Mesothelial cell of epicardium (in vitro differentiated cells): ENCODE results near the gene MIX23. TPM values are rescaled to one million over a fixed set of nuclear protein-coding genes. Genes with fewer than 3 reads are reported as not detected.

Experiments used
- DNase-seq, 2 experiments: peaks; one replicate each; pipeline ENCODE4 v3.0.0; 2021; ENCODE audit warnings: low spot score in 2 of 2; ENCODE audit not compliant: unreplicated experiment in 2 of 2
- H3K27ac Mint-ChIP-seq: 2 replicates; pipeline ENCODE4 v1.8.0; 2021; ENCODE audit warnings: mixed read lengths
- H3K27me3 Mint-ChIP-seq: 2 replicates; pipeline ENCODE4 v1.8.0; 2021; ENCODE audit warnings: low read depth, mixed read lengths
- H3K36me3 Mint-ChIP-seq: 2 replicates; pipeline ENCODE4 v1.8.0; 2021; ENCODE audit warnings: mixed read lengths
- H3K4me1 Mint-ChIP-seq: 2 replicates; pipeline ENCODE4 v1.8.0; 2021; ENCODE audit warnings: mixed read lengths
- H3K4me3 Mint-ChIP-seq: 2 replicates; pipeline ENCODE4 v1.8.0; 2021; ENCODE audit warnings: mild to moderate bottlenecking, moderate library complexity, mixed read lengths
- H3K9me3 Mint-ChIP-seq: 2 replicates; pipeline ENCODE4 v1.8.0; 2021; ENCODE audit warnings: mixed read lengths
- total RNA-seq: library from RNA; stranded (reverse); gene quantifications from 3 replicates; pipeline ENCODE4 v1.2.1, GENCODE V29; 2021
- TF ChIP-seq, protein P1 (sequence below): fragments of 200-600 bp; sonication (generic); IDR thresholded peaks from one replicate; pipeline ENCODE4 v1.5.0; 2021; ENCODE audit warnings: antibody characterized with exemption; ENCODE audit not compliant: unreplicated experiment

The MIX23 gene
- total RNA-seq, 1 donor from 2014 or later: 29.8 TPM

DNA sequence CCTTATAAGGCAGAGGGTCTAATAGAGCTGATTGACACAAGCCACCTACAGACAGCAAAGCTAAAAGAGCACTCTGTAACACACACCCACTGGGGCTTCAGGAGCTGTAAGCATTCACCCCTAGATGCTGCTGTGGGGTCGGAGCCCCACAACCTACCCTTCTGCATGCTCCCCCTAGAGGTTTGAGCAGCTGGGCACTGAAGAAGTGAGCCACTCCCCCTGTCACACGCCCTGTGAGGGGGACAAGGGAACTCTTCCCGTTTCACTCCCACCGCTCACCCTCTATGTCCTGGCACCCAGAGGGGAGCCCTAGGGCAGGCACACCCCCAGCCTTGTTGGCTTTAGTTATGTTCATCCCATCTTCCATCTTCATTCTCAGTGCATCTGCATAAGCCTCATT lies 67.4 kb downstream of the MIX23 start:
- peaks cover 10% of the 10 kb centered on the region for H3K27me3 Mint-ChIP-seq
- no peak overlapping the region for H3K4me3 Mint-ChIP-seq
- peaks cover 18% of the 10 kb centered on the region for H3K9me3 Mint-ChIP-seq
- no peak overlapping the region for H3K27ac Mint-ChIP-seq
- no peak for DNase-seq
- peaks cover 1% of the 10 kb centered on the region for H3K4me1 Mint-ChIP-seq
- H3K36me3 Mint-ChIP-seq: no peaks in the 10 kb centered on the region
- TF ChIP-seq, protein P1, sequence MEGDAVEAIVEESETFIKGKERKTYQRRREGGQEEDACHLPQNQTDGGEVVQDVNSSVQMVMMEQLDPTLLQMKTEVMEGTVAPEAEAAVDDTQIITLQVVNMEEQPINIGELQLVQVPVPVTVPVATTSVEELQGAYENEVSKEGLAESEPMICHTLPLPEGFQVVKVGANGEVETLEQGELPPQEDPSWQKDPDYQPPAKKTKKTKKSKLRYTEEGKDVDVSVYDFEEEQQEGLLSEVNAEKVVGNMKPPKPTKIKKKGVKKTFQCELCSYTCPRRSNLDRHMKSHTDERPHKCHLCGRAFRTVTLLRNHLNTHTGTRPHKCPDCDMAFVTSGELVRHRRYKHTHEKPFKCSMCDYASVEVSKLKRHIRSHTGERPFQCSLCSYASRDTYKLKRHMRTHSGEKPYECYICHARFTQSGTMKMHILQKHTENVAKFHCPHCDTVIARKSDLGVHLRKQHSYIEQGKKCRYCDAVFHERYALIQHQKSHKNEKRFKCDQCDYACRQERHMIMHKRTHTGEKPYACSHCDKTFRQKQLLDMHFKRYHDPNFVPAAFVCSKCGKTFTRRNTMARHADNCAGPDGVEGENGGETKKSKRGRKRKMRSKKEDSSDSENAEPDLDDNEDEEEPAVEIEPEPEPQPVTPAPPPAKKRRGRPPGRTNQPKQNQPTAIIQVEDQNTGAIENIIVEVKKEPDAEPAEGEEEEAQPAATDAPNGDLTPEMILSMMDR: no peak

DNA sequence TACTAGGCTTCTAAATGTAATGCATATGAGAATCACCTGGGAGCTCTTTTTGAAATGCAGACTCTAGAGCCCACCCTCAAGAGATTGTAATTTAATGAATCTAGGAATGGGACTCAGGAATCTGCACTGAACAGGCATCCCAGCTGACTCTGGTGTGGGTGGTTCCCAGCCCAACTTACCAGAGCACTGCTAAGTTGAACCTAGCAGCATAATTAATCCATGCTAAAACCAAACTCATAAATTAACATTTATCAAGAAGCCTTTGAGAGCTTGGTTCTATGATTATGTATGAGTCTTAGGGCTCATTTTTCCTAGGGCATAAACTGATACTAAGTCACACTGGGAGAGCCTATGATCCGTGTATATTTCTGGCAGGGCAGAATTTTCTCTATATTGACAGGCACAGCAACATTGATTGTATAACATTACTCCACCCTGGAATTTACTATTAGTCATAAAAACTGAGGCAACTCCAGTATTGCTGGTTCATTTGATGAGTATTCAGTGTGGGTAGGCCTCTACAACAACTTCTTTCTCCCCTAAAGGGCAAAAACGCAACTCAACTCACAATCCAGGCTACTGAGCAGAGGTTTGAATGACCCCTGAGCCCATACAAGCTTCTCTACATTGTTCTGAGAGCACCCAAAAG lies 68.7 kb downstream of the MIX23 start:
- Mint-ChIP-seq H3K4me3 (no peak overlapping the region), H3K27me3 (peaks cover 10% of the 10 kb centered on the region), H3K27ac (no peak overlapping the region), H3K36me3 (no peaks in the 10 kb centered on the region), H3K4me1 (peaks cover 5% of the 10 kb centered on the region), H3K9me3 (peaks cover 8% of the 10 kb centered on the region)
- TF ChIP-seq, protein P1: no peak
- DNase-seq: no peak

DNA sequence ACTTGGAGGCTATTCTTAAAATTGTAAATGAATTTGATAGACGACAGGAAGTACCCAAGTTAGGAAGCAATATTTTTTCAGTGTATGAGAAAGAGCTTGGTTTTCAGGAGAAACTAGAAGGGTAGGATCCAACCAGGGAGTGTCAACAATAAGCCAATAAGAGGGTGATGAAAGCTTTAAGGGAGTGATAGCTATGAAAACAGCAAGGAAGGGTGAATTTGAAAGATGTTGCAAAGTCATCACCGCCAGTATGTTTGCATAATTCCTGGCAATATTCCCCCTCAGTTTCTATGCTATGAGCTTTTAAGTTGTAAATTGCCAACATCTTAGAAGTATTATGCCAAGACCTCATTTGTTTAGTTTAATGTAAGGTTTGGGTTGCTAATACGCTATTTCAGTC lies 69.8 kb downstream of the MIX23 start:
- Mint-ChIP-seq H3K27ac (no peak overlapping the region), H3K9me3 (peaks cover 2% of the 10 kb centered on the region), H3K27me3 (peaks cover 10% of the 10 kb centered on the region), H3K4me1 (peaks cover 5% of the 10 kb centered on the region), H3K4me3 (no peak overlapping the region), H3K36me3 (no peaks in the 10 kb centered on the region)
- DNase-seq: no peak
- TF ChIP-seq, protein P1: no peak

DNA sequence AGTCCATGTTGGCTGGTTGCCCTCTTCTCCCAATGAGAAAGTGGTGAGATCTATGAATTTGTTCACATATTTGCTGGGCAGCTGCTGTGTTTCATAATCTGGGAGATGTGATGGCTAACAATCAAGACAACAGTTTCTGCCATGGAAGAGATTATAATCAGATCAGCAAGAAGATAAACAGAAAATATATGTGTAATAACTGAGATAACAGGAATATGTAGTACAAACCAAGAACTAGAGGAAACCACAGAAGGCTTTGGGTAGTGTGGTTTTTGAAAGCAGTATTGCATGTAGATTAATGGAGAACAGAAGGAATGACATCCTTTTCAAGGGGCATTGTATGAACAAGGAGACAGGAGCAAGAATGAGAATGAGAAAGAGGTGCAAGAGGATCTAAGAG lies 70.2 kb downstream of the MIX23 start:
- no peak overlapping the region for H3K27ac Mint-ChIP-seq
- H3K9me3 Mint-ChIP-seq: no peaks in the 10 kb centered on the region
- DNase-seq: no peak
- H3K36me3 Mint-ChIP-seq: no peaks in the 10 kb centered on the region
- H3K27me3 Mint-ChIP-seq: peaks cover 10% of the 10 kb centered on the region
- TF ChIP-seq, protein P1: no peak
- peaks cover 5% of the 10 kb centered on the region for H3K4me1 Mint-ChIP-seq
- H3K4me3 Mint-ChIP-seq: no peak overlapping the region

DNA sequence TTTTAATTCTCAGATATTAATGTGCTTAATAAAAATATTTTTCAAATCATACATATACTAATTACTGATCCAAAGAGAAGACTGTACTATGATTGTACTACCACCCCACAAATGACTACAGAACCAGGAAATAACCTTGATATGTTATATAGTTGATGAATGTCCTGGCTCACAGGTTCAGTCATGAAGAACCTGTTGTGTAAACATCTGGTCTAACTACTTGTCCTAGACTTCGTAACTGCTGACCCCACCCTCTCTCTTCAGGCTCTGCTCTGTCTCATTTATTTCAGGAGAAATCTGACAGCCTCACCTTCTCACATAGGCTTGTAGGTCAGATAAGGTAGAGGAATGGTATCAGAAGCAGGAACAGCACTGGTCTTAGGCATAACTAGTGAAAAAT lies 72.7 kb downstream of the MIX23 start:
- Mint-ChIP-seq H3K27me3 (no peaks in the 10 kb centered on the region), H3K9me3 (no peaks in the 10 kb centered on the region), H3K36me3 (no peaks in the 10 kb centered on the region), H3K27ac (no peak overlapping the region), H3K4me3 (no peak overlapping the region), H3K4me1 (peaks cover 5% of the 10 kb centered on the region)
- no peak for DNase-seq
- TF ChIP-seq, protein P1: no peak

Other genes with a start within 250 kb of the MIX23 start
- 0.02 TPM in 2 of 3 replicates, not detected in the other for gene CASR, start 199.6 kb downstream of the MIX23 start, total RNA-seq
- not detected in 3 replicates for gene CSTA, start 58.0 kb downstream of the MIX23 start, total RNA-seq
- gene FAM162A, start 951 bp upstream of the MIX23 start, total RNA-seq: 50.8 to 52.8 TPM (median 51.2 TPM) in 3 replicates
- gene WDR5B, start 32.8 kb upstream of the MIX23 start, total RNA-seq: 5.7 to 6.2 TPM (median 6.1 TPM) in 3 replicates
- 63.4 to 66.3 TPM (median 65.6 TPM) in 3 replicates for gene KPNA1, start 131.7 kb upstream of the MIX23 start, total RNA-seq
- 27.3 to 32.5 TPM (median 30.0 TPM) in 3 replicates for gene PARP9, start 181.1 kb upstream of the MIX23 start, total RNA-seq
- 28.1 to 32.5 TPM (median 30.3 TPM) in 3 replicates for gene DTX3L, start 181.1 kb upstream of the MIX23 start, total RNA-seq
- 0.20 to 0.27 TPM (median 0.22 TPM) in 3 replicates for gene PARP15, start 194.4 kb upstream of the MIX23 start, total RNA-seq